Spleen (tissue), 7 donors: ENCODE data around the gene SLC43A1.
A peak's percentile ranks its signal among the peaks of the same experiment; 100 is the strongest.

Experiments used
- CTCF ChIP-seq, 11 experiments: fragments of 200-600 bp in 7 of 11; fragments of 450-650 bp in 4 of 11; sonication (generic) in 4 of 11; IDR thresholded peaks in 8 of 11; conservative IDR thresholded peaks in 3 of 11; 1 replicate in 7 of 11; 2 replicates in 4 of 11; pipeline versions ENCODE4 v1.4.0 to v1.8.0; 2016 to 2021; ENCODE audit warnings: antibody characterized with exemption in 11 of 11, inconsistent platforms in 4 of 11, mild to moderate bottlenecking in 1 of 11
- POLR2A ChIP-seq, 3 donors: fragments of 450-650 bp; IDR thresholded peaks; one replicate each; pipeline ENCODE4 v1.5.1; 2017; ENCODE audit warnings: antibody characterized with exemption in 3 of 3, mild to moderate bottlenecking in 1 of 3
- POLR2AphosphoS5 ChIP-seq, 3 donors: sonication (generic); formaldehyde crosslinking; IDR thresholded peaks; one replicate each; pipeline ENCODE4 v1.5.1; 2017; ENCODE audit warnings: antibody characterized with exemption in 3 of 3
- donor health status: DM: no; HTN: no; CAD: no; lungs with moderate emphysema.
- donor health status: DM: no; HTN: no; CAD: no.
- donor health status: DM: no; HTN: no; CAD: no.

DNA sequence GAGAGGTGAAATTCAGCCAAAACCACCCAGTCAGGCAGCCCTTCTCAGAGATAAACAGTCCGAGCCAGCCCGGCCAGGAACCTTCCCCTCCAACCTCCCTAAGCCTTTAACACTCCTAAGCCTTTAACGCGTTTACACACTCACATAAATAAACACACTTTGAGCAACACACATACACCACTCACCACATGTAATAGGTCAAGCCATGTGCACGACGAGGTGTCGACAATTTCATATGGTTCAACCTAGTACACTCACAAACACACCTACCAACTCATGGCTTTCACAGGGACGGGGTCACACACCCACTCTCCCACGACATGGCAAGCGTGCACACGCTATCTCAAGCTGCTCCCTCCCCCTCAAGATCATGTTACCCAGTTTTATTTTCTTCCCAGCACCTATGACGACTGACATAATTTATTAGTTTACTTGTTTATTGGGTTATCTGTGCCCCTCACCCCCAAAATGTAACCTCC is 15.5 kb downstream of the SLC43A1 start:
- TF ChIP-seq CTCF (IDR thresholded peaks at IDR 0.05 in 8 of 11, conservative IDR thresholded peaks at IDR 0.05 in 3 of 11) = peak in 1 of 11 experiments; percentile 0
- TF ChIP-seq POLR2A (IDR thresholded peaks at IDR 0.05) = no peak
- no peak for TF ChIP-seq POLR2AphosphoS5 (IDR thresholded peaks at IDR 0.05)
